ENCODE results near the gene ATP2C1. TPM values are rescaled to one million over a fixed set of nuclear protein-coding genes. Genes with fewer than 3 reads are reported as not detected.

Gene ATP2C1
- total RNA-seq, 1 donor from 2014 or later = 161 TPM

DNA sequence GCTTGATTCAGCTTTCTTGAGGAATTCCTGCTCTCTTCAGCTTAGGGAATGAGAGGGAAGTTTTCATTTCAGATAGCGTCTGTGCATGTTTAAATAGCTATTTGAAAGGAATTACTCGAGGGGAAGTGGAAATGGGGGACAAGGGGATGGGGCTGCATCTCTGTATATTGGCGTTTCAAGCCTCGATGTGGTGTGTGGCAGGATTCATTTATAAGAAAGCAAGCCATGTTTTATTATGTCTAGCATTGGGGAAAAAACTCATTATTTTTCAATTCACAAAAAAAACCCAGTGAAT, 1.0 kb downstream of the ATP2C1 start:
- Histone ChIP-seq H4K20me1 (ENCODE audit: low read depth) (peaks cover 37% of the 10 kb centered on the region), H3K4me1 (peaks cover 45% of the 10 kb centered on the region), H3K9ac (peak overlapping the region; percentile 57), H3K9me3 (ENCODE audit: low read depth) (no peaks in the 10 kb centered on the region), H2AFZ (replicated peaks) (peak overlapping the region; percentile 82), H3K4me3 (peak overlapping the region; percentile 86), H3K36me3 (no peaks in the 10 kb centered on the region), H3K4me2 (peak overlapping the region; percentile 90), H3F3A (ENCODE audit: low read depth) (peaks cover 8% of the 10 kb centered on the region), H3K79me2 (ENCODE audit: low read depth) (peaks cover 56% of the 10 kb centered on the region), H3K27me3 (no peaks in the 10 kb centered on the region), H3K27ac (no peak overlapping the region)
- H3K4me1 Mint-ChIP-seq = peaks cover 36% of the 10 kb centered on the region
- no peaks in the 10 kb centered on the region for H3K27me3 Mint-ChIP-seq (ENCODE audit: insufficient read depth, low read depth)
- peak; percentile 17 for DNase-seq (ENCODE audit: low spot score)
- TF ChIP-seq EZH2 (IDR thresholded peaks at IDR 0.05) = no peak
- no peaks in the 10 kb centered on the region for H3K9me3 Mint-ChIP-seq
- peak overlapping the region; percentile 67 for H3K27ac Mint-ChIP-seq
- no peaks in the 10 kb centered on the region for H3K36me3 Mint-ChIP-seq
- H3K4me3 Mint-ChIP-seq = peak overlapping the region; percentile 92

DNA sequence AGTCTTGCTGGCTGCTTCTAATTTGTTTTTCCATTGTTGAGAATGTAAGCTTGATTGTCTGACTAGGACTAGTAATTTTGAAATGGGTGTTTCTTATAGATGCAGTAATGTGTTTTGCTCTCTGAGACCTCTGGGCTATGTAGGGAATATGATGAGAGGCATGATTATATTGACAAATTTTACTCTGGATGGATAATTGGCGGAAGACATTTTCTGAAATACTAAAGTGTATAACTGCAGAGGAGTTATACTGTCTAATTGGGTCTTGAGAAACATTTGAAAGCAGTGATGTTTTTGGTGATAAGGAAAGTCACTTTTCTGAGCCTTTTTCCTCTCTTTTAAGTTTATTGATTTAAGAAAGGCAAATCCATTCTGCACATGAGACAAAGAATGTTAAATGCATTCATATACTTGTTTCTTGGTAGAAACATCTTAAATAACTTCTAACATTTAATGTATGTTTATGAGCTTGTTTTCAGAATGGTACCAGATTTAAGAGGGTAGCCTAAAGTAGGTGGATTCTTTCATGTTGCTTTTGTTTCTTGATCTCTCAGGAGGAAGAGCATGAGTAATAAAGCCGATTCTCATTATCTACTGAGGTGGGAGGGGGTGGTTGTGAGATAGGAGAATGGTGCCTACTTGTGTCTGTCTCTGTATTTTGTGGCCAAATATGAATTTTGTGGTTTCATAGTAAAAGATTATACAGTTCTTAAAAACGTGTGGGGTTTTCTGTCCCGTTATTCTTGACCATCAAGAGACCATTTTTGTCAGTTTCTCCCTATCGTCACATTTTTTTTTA, 2.0 kb downstream of the ATP2C1 start:
- Histone ChIP-seq H3K4me1 (peaks cover 52% of the 10 kb centered on the region), H4K20me1 (ENCODE audit: low read depth) (peaks cover 47% of the 10 kb centered on the region), H3K4me3 (peak overlapping the region; percentile 86), H3K27me3 (no peaks in the 10 kb centered on the region), H3K4me2 (peak overlapping the region; percentile 90), H3K9ac (peak overlapping the region; percentile 32), H3K9me3 (ENCODE audit: low read depth) (no peaks in the 10 kb centered on the region), H3K36me3 (no peaks in the 10 kb centered on the region), H3F3A (ENCODE audit: low read depth) (peaks cover 8% of the 10 kb centered on the region), H3K27ac (no peak overlapping the region), H2AFZ (replicated peaks) (no peak overlapping the region), H3K79me2 (ENCODE audit: low read depth) (peaks cover 65% of the 10 kb centered on the region)
- no peak overlapping the region for H3K27ac Mint-ChIP-seq
- no peak for DNase-seq (ENCODE audit: low spot score)
- H3K9me3 Mint-ChIP-seq = no peaks in the 10 kb centered on the region
- no peaks in the 10 kb centered on the region for H3K36me3 Mint-ChIP-seq
- TF ChIP-seq, protein P1, sequence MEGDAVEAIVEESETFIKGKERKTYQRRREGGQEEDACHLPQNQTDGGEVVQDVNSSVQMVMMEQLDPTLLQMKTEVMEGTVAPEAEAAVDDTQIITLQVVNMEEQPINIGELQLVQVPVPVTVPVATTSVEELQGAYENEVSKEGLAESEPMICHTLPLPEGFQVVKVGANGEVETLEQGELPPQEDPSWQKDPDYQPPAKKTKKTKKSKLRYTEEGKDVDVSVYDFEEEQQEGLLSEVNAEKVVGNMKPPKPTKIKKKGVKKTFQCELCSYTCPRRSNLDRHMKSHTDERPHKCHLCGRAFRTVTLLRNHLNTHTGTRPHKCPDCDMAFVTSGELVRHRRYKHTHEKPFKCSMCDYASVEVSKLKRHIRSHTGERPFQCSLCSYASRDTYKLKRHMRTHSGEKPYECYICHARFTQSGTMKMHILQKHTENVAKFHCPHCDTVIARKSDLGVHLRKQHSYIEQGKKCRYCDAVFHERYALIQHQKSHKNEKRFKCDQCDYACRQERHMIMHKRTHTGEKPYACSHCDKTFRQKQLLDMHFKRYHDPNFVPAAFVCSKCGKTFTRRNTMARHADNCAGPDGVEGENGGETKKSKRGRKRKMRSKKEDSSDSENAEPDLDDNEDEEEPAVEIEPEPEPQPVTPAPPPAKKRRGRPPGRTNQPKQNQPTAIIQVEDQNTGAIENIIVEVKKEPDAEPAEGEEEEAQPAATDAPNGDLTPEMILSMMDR (IDR thresholded peaks at IDR 0.05) = no peak
- TF ChIP-seq EZH2 (IDR thresholded peaks at IDR 0.05) (no peak), EZH2phosphoT487 (IDR thresholded peaks at IDR 0.05) (no peak)
- H3K27me3 Mint-ChIP-seq (ENCODE audit: insufficient read depth, low read depth) = no peaks in the 10 kb centered on the region
- peak overlapping the region; percentile 92 for H3K4me3 Mint-ChIP-seq
- H3K4me1 Mint-ChIP-seq = peaks cover 36% of the 10 kb centered on the region

DNA sequence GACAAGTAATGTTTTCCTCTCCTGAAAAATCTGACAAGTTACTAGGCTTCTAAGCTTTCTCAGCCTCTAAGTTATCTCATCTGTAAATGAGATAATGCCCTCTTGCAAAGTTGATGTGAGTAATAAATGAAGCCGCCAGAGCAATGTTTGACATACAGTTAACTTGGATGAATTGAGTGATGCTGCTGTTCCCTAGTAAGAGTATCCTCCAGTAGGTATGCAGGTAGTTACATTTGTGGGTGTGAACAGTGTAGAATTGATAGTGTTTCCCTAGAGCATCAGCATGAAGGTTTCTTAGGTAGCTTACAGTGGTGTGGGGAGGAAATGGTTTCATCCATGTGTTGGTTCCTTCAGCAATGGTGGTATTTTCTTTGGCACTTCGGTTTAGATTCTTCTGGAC, 3.4 kb downstream of the ATP2C1 start:
- no peaks in the 10 kb centered on the region for H3K36me3 Mint-ChIP-seq
- Histone ChIP-seq H3K79me2 (ENCODE audit: low read depth) (peaks cover 80% of the 10 kb centered on the region), H3K4me2 (peak overlapping the region; percentile 90), H3K4me3 (no peak overlapping the region), H3K9me3 (ENCODE audit: low read depth) (no peaks in the 10 kb centered on the region), H3K9ac (no peak overlapping the region), H2AFZ (replicated peaks) (no peak overlapping the region), H3K27me3 (no peaks in the 10 kb centered on the region), H4K20me1 (ENCODE audit: low read depth) (peaks cover 61% of the 10 kb centered on the region), H3F3A (ENCODE audit: low read depth) (peaks cover 8% of the 10 kb centered on the region), H3K36me3 (no peaks in the 10 kb centered on the region), H3K27ac (no peak overlapping the region), H3K4me1 (peaks cover 63% of the 10 kb centered on the region)
- TF ChIP-seq EZH2 (IDR thresholded peaks at IDR 0.05) (no peak), EZH2phosphoT487 (IDR thresholded peaks at IDR 0.05) (no peak)
- TF ChIP-seq, protein P1 (IDR thresholded peaks at IDR 0.05) = no peak
- H3K4me1 Mint-ChIP-seq = peaks cover 36% of the 10 kb centered on the region
- no peak overlapping the region for H3K4me3 Mint-ChIP-seq
- H3K27ac Mint-ChIP-seq = peak overlapping the region; percentile 21
- H3K9me3 Mint-ChIP-seq = no peaks in the 10 kb centered on the region
- DNase-seq (ENCODE audit: low spot score) = no peak
- no peaks in the 10 kb centered on the region for H3K27me3 Mint-ChIP-seq (ENCODE audit: insufficient read depth, low read depth)

DNA sequence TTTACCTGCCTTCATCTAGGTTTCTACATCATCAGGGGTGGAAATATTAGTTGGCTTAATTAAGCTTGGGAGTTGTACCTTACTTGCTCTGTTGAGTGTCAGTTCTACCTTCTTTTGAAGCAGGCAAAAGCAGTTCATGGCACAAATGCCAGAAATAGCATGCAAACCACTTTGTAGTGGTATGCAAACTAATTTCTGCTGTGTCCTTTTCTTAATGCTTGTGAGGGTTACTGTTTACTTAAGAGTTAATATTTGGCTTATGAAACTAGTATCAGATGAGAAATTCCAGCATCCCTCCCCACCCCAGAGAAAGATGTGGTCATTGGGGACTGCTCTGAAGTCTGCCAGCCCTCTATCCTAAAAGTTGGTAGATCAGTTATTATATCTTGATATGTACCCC, 7.1 kb downstream of the ATP2C1 start:
- Histone ChIP-seq H3K79me2 (ENCODE audit: low read depth) (peaks cover 100% of the 10 kb centered on the region), H3K36me3 (no peaks in the 10 kb centered on the region), H3K9ac (no peak overlapping the region), H3F3A (ENCODE audit: low read depth) (no peaks in the 10 kb centered on the region), H3K4me3 (no peak overlapping the region), H3K4me2 (no peak overlapping the region), H3K4me1 (peaks cover 55% of the 10 kb centered on the region), H4K20me1 (ENCODE audit: low read depth) (peaks cover 92% of the 10 kb centered on the region), H3K27ac (no peak overlapping the region), H3K27me3 (no peaks in the 10 kb centered on the region), H3K9me3 (ENCODE audit: low read depth) (no peaks in the 10 kb centered on the region), H2AFZ (replicated peaks) (no peak overlapping the region)
- Mint-ChIP-seq H3K9me3 (no peaks in the 10 kb centered on the region), H3K36me3 (no peaks in the 10 kb centered on the region), H3K27me3 (ENCODE audit: insufficient read depth, low read depth) (no peaks in the 10 kb centered on the region), H3K4me3 (no peak overlapping the region), H3K27ac (no peak overlapping the region), H3K4me1 (peaks cover 25% of the 10 kb centered on the region)
- DNase-seq (ENCODE audit: low spot score) = no peak
- TF ChIP-seq EZH2phosphoT487 (IDR thresholded peaks at IDR 0.05) = no peak
- TF ChIP-seq, protein P1 (IDR thresholded peaks at IDR 0.05) = no peak
